Ureter (tissue), 1 donor: ENCODE results near the gene IQCC. TPM values are rescaled to one million over a fixed set of nuclear protein-coding genes. Genes with fewer than 3 reads are reported as not detected.

Experiments used
- DNase-seq: peaks from one replicate; pipeline ENCODE4 v3.0.0-alpha.2; 2020; ENCODE audit warnings: low spot score
- total RNA-seq: library from RNA; stranded (reverse); gene quantifications from one replicate; pipeline ENCODE4 v1.2.4, GENCODE V29; 2023
- donor health status: DM: yes; HTN: yes; CAD: no.

IQCC gene
- total RNA-seq, 1 donor from 2014 or later = 2.5 TPM

DNA sequence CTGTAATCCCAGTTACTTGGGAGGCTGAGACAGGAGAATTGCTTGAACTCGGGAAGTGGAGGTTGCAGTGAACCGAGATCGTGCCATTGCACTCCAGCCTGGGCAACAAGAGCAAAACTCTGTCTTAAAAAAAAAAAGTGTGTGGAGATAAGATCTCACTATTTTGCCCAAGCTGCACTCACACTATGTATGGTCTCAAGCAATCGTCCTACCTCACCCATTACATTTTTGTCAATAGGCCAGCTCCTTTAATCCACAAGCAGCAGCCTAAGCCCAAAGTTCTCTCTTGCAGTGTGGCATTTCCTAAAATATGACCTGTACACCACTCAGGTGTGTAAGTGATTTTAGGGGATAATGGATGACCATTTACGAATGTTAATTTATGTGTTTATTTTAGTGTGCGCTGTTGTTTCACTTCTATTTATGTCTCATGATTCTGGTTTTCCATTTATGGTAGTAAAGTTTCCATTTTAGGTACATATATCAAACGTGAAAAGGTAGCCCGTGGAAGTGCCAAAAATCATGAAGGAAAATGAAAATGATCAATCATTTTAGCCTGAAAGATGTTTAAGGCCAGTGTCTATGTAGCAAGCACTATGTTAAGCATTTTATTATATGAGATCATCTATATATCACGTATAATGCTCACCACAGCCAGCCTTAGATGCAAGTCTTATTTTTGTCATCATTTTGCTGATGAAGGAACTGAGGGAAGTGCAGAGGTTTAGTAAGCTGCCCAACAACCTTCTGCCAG, 51.2 kb downstream of the IQCC start:
- no peak for DNase-seq

DNA sequence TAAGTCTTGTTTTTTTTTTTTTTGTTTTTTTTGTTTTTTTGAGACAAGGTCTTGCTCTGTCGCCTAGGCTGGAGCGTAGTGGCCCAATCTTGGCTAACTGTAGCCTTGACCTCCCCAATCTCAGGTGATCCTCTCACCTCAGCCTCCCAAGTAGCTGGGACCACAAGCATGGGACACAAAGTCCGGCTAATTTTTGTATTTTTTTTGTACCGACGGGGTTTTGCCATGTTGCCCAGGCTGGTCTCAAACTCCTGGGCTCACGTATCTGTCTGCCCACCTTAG, 51.7 kb downstream of the IQCC start:
- DNase-seq = no peak

Other genes starting within 250 kb of the IQCC start
- 139 TPM for gene KHDRBS1, start 191.8 kb upstream of the IQCC start, total RNA-seq
- gene TMEM39B, start 132.7 kb upstream of the IQCC start, total RNA-seq = 21.9 TPM
- 63.5 TPM for gene KPNA6, start 97.6 kb upstream of the IQCC start, total RNA-seq
- gene TXLNA, start 26.0 kb upstream of the IQCC start, total RNA-seq = 59.6 TPM
- gene CCDC28B, start 5.1 kb upstream of the IQCC start, total RNA-seq = 2.1 TPM
- not detected for gene DCDC2B, start 3.4 kb downstream of the IQCC start, total RNA-seq
- gene TMEM234, start 16.7 kb downstream of the IQCC start, total RNA-seq = 45.9 TPM
- gene EIF3I, start 16.7 kb downstream of the IQCC start, total RNA-seq = 171 TPM
- gene FAM167B, start 41.6 kb downstream of the IQCC start, total RNA-seq = 8.3 TPM
- 3.8 TPM for gene LCK, start 45.6 kb downstream of the IQCC start, total RNA-seq
- 113 TPM for gene HDAC1, start 86.4 kb downstream of the IQCC start, total RNA-seq
- gene MARCKSL1, start 130.6 kb downstream of the IQCC start, total RNA-seq = 117 TPM
- 5.5 TPM for gene FAM229A, start 156.8 kb downstream of the IQCC start, total RNA-seq
- 4.2 TPM for gene TSSK3, start 156.9 kb downstream of the IQCC start, total RNA-seq
- gene BSDC1, start 188.8 kb downstream of the IQCC start, total RNA-seq = 59.6 TPM